Right atrium auricular region (tissue), 2 donors: ENCODE measurements around the gene PRKCB. TPM values are rescaled to one million over a fixed set of nuclear protein-coding genes. Genes with fewer than 3 reads are reported as not detected.

ENCODE experiments used
- DNase-seq: peaks from one replicate; pipeline ENCODE4 v3.0.0-alpha.2; 2019; ENCODE audit warnings: low spot score
- H3K27ac ChIP-seq, 2 donors: fragments of 200-600 bp; sonication (generic); 1 replicate in 1 of 2; 2 replicates in 1 of 2; pipeline ENCODE4 v1.5.1; 2016 to 2019
- H3K27me3 ChIP-seq, 2 donors: fragments of 200-600 bp; sonication (generic); one replicate each; pipeline versions ENCODE4 v1.5.1 to v1.6.0; 2017 to 2019
- H3K36me3 ChIP-seq: fragments of 200-600 bp; sonication (generic); one replicate; pipeline ENCODE4 v1.5.1; 2016
- H3K4me1 ChIP-seq, 2 donors: fragments of 200-600 bp; sonication (generic); one replicate each; pipeline versions ENCODE4 v1.5.1 to v1.6.0; 2017 to 2019
- H3K4me3 ChIP-seq, 2 donors: fragments of 200-600 bp; sonication (generic); 1 replicate in 1 of 2; 2 replicates in 1 of 2; pipeline ENCODE4 v1.5.1; 2017 to 2019; ENCODE audit warnings: mild to moderate bottlenecking in 1 of 2, moderate library complexity in 1 of 2
- H3K9me3 ChIP-seq, 2 donors: fragments of 200-600 bp; sonication (generic); one replicate each; pipeline ENCODE4 v1.5.1; 2019
- CTCF ChIP-seq, 2 donors: fragments of 200-600 bp; sonication (generic); IDR thresholded peaks; one replicate each; pipeline ENCODE4 v1.5.1; 2019; ENCODE audit warnings: antibody characterized with exemption in 2 of 2
- total RNA-seq, 2 donors: library from RNA; depleted of rRNA; stranded (reverse); fragments of >200 nt; gene quantifications; one replicate each; pipeline ENCODE4 v1.1.0, GENCODE V29; 2016

The PRKCB gene
- total RNA-seq, 2 donors from 2014 or later = 0.93 to 3.1 TPM

- TF ChIP-seq CTCF (IDR thresholded peaks at IDR 0.05) = no peak
- H3K4me3 ChIP-seq = no peak overlapping the region
- no peak for DNase-seq
Measured at GRCh38 chr16:23998771-23999170, 163.0 kb downstream of the PRKCB start.

GRCh38 chr16:23999663-24000062, 163.9 kb downstream of the PRKCB start:
- Histone ChIP-seq H3K4me3 (no peak overlapping the region), H3K27me3 (no peaks in the 10 kb centered on the region), H3K9me3 (no peaks in the 10 kb centered on the region), H3K4me1 (no peaks in the 10 kb centered on the region), H3K36me3 (no peaks in the 10 kb centered on the region), H3K27ac (no peak overlapping the region)
- TF ChIP-seq CTCF (IDR thresholded peaks at IDR 0.05) = no peak
- no peak for DNase-seq

More at GRCh38 chr16:23998771-23999170, 163.0 kb downstream of the PRKCB start:
- no peak overlapping the region for H3K27ac ChIP-seq
- H3K9me3 ChIP-seq = no peaks in the 10 kb centered on the region
- no peaks in the 10 kb centered on the region for H3K4me1 ChIP-seq
- no peaks in the 10 kb centered on the region for H3K27me3 ChIP-seq
- no peaks in the 10 kb centered on the region for H3K36me3 ChIP-seq

GRCh38 chr16:24001710-24002109, 165.9 kb downstream of the PRKCB start:
- TF ChIP-seq CTCF (IDR thresholded peaks at IDR 0.05) = no peak
- no peaks in the 10 kb centered on the region for H3K9me3 ChIP-seq
- no peak overlapping the region for H3K27ac ChIP-seq
- no peak overlapping the region for H3K4me3 ChIP-seq
- DNase-seq = no peak
- H3K27me3 ChIP-seq = no peaks in the 10 kb centered on the region
- no peaks in the 10 kb centered on the region for H3K4me1 ChIP-seq
- H3K36me3 ChIP-seq = no peaks in the 10 kb centered on the region

- H3K27me3 ChIP-seq = no peaks in the 10 kb centered on the region
- no peak overlapping the region for H3K4me3 ChIP-seq
- DNase-seq = no peak
- TF ChIP-seq CTCF (IDR thresholded peaks at IDR 0.05) = no peak
- H3K27ac ChIP-seq = no peak overlapping the region
- H3K4me1 ChIP-seq = no peaks in the 10 kb centered on the region
- no peaks in the 10 kb centered on the region for H3K36me3 ChIP-seq
- H3K9me3 ChIP-seq = no peaks in the 10 kb centered on the region
Measured at GRCh38 chr16:24002619-24003018, 166.8 kb downstream of the PRKCB start.

DNA sequence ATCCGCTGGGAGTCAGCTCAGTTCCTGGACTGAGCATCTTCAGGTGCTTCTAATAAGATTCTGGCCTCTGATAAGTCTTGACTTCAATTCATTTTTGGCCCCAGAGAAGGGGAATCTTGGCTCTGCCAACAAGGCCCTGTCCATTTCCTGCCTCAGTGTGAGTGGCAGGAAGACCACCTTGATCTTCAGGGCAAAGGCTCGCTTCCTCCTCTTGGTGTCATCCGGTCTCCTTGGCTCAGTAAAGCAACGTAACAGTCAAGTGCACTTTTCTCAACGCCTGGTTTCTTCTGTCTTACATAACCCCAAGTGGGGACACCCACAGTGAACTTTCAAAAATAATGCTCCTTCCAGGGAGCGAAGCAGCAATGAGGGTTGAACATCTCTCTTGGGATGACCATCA, 169.8 kb downstream of the PRKCB start:
- H3K36me3 ChIP-seq = no peaks in the 10 kb centered on the region
- TF ChIP-seq CTCF (IDR thresholded peaks at IDR 0.05) = no peak
- H3K27ac ChIP-seq = no peak overlapping the region
- H3K9me3 ChIP-seq = no peaks in the 10 kb centered on the region
- no peak overlapping the region for H3K4me3 ChIP-seq
- H3K4me1 ChIP-seq = no peaks in the 10 kb centered on the region
- no peak for DNase-seq
- no peaks in the 10 kb centered on the region for H3K27me3 ChIP-seq

- TF ChIP-seq CTCF (IDR thresholded peaks at IDR 0.05) = no peak
- H3K36me3 ChIP-seq = no peaks in the 10 kb centered on the region
- no peaks in the 10 kb centered on the region for H3K9me3 ChIP-seq
- H3K27me3 ChIP-seq = no peaks in the 10 kb centered on the region
- H3K27ac ChIP-seq = no peak overlapping the region
- H3K4me1 ChIP-seq = no peaks in the 10 kb centered on the region
- no peak overlapping the region for H3K4me3 ChIP-seq
- DNase-seq = no peak
Measured at GRCh38 chr16:24007391-24007790, 171.6 kb downstream of the PRKCB start.
